GM21528 (cell line): ENCODE data around the gene IFNAR2.

Experiments used
- ATAC-seq: cut with Tn5 transposase; IDR thresholded peaks from one replicate; pipeline ENCODE4 v1.9.1; 2021; ENCODE audit warnings: mild to moderate bottlenecking, moderate library complexity; ENCODE audit not compliant: unreplicated experiment, low FRiP score

The IFNAR2 gene

GRCh38 chr21:33265664-33266049 is 35.9 kb downstream of the IFNAR2 start:
- ATAC-seq: peak; percentile 31

GRCh38 chr21:33266050-33266788 is 36.5 kb downstream of the IFNAR2 start, which contains the start of gene IL10RB:
IL10RB (plus strand) TSS chr21:33266367; CDS start chr21:33266466, 99 bp downstream.
- ATAC-seq: peak; percentile 44

GRCh38 chr21:33266789-33267135 is 37.0 kb downstream of the IFNAR2 start:
- peak; percentile 12 for ATAC-seq

GRCh38 chr21:33267250-33267649 is 37.5 kb downstream of the IFNAR2 start:
- no peak for ATAC-seq

GRCh38 chr21:33268393-33268736 is 38.6 kb downstream of the IFNAR2 start:
- peak; percentile 22 for ATAC-seq

GRCh38 chr21:33268737-33269441 is 39.2 kb downstream of the IFNAR2 start:
- ATAC-seq: peak; percentile 62

- no peak for ATAC-seq
Measured at GRCh38 chr21:33270986-33271385, 41.2 kb downstream of the IFNAR2 start.

GRCh38 chr21:33273044-33273443 is 43.3 kb downstream of the IFNAR2 start:
- no peak for ATAC-seq

- ATAC-seq: no peak
Measured at GRCh38 chr21:33278721-33279120, 49.0 kb downstream of the IFNAR2 start.

- ATAC-seq: no peak
Measured at GRCh38 chr21:33279330-33279820, 49.6 kb downstream of the IFNAR2 start.
